GM20000 (cell line): ENCODE results near the gene RIMBP2.
A peak's percentile ranks its signal among the peaks of the same experiment; 100 is the strongest.
"Not testable (repeated sequence)": the region's sequence is repeated elsewhere in the genome, so short reads cannot be mapped to it uniquely, and the experiment has no call there.

Source experiments
- DNase-seq: peaks from one replicate; pipeline ENCODE4 v3.0.0; 2012; ENCODE audit warnings: low spot score
- TF ChIP-seq, protein P1 (sequence below): IDR thresholded peaks from 2 replicates; pipeline ENCODE4 v1.5.1; 2012; ENCODE audit warnings: mild to moderate bottlenecking, control low read depth; ENCODE audit errors: extremely low read depth, missing control alignments

RIMBP2 gene

GRCh38 chr12:130761537-130762318 is 45.6 kb upstream of the RIMBP2 start:
- TF ChIP-seq, protein P1, sequence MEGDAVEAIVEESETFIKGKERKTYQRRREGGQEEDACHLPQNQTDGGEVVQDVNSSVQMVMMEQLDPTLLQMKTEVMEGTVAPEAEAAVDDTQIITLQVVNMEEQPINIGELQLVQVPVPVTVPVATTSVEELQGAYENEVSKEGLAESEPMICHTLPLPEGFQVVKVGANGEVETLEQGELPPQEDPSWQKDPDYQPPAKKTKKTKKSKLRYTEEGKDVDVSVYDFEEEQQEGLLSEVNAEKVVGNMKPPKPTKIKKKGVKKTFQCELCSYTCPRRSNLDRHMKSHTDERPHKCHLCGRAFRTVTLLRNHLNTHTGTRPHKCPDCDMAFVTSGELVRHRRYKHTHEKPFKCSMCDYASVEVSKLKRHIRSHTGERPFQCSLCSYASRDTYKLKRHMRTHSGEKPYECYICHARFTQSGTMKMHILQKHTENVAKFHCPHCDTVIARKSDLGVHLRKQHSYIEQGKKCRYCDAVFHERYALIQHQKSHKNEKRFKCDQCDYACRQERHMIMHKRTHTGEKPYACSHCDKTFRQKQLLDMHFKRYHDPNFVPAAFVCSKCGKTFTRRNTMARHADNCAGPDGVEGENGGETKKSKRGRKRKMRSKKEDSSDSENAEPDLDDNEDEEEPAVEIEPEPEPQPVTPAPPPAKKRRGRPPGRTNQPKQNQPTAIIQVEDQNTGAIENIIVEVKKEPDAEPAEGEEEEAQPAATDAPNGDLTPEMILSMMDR = peak; percentile 60
- peak; percentile 73 for DNase-seq

DNA sequence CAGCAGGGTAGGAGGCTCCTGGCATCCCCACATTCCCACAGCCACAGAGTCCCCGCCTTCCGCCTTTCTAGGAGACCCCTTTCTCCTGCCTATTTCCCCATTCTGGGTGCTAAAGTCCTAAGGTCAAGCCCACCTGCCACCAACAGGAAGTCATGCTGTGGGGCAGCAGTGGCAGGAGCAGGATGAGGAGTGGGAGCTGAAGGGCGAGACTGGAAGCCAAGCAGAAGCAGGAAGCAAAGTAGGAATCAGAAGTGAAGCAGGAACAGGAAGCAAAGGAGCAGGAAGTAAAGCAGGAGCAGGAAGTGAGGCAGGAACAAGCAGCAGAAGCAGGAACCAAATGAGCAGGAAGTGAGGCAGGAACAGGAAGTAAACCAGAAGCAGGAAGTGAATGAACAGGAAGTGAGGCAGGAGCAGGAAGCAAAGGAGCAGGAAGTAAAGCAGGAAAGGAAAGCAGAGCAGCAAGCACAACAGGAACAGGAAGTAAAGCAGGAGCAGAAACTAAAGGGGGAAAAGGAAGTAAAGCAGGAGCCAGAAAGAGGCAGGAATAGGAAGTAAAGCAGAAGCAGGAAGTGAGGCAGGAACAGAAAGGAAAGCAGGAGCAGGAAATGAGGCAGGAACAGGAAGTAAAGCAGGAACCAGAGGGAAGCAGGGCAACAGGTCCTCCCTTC is 38.3 kb upstream of the RIMBP2 start:
- DNase-seq = no peak

GRCh38 chr12:130752692-130753230 is 36.7 kb upstream of the RIMBP2 start:
- TF ChIP-seq, protein P1 = no peak
- no peak for DNase-seq

More for the DNA sequence above, 38.3 kb upstream of the RIMBP2 start:
- TF ChIP-seq, protein P1 = no peak

DNA sequence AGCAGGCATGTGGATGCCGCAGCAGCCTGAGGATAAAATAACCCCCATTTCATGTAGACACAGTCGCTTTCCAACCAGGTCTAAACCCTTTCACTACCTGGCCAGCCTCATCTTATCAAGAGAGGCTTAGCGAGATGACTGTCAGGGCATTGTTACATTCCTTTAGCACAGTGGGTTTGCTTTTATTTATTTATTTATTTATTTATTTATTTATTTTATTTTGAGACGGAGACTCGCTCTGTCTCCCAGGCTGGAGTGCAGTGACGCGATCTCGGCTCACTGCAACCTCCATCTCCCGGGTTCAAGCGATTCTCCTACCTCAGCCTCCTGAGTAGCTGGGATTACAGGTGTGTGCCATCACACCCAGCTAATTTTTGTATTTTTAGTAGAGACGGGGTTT is 35.9 kb upstream of the RIMBP2 start:
- not testable (repeated sequence) for DNase-seq

DNA sequence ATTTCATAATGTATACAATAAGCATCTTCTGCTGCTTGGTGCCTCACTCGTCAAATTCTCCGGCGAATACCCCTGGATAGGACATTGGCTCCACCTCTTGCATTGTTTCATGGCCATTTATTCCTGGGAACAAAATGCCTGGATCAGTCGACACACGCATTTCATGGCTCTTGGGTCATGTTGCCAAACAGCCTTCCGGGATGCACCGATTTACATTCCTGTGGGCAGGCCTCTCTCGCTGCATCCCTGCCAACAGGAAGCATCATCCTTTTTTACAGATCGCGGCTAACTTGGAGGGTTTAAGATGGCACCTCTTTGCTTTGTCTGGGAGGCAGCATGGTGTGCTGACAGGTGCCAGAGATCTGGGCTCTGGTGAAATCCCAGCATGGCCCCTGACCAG is 32.7 kb upstream of the RIMBP2 start:
- no peak for DNase-seq
- TF ChIP-seq, protein P1 = no peak

GRCh38 chr12:130747867-130748740 is 32.0 kb upstream of the RIMBP2 start:
- peak; percentile 75 for DNase-seq
- TF ChIP-seq, protein P1 = peak; percentile 78

DNA sequence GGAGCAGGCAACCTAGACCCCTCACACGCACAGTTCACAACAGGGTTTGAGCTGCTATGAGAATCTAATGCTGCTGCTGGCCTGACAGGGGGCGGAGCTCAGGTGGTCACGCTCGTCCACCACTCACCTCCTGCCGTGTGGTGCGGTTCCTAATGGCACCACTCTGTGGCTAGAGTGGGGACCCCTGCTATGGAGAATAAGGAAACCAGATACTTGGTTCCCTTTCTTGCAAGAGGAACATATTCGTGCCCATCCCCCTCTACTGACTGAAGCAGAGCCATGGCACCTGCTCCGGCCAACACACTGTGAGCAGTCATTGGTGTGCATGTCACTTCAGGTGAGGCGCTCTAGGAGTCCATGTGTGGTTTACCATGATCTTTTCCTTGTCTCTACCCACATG is 30.4 kb upstream of the RIMBP2 start:
- no peak for DNase-seq
- TF ChIP-seq, protein P1 = no peak
